ENCODE measurements around the gene LMTK2. TPM values are rescaled to one million over a fixed set of nuclear protein-coding genes. Genes with fewer than 3 reads are reported as not detected.
A peak's percentile ranks its signal among the peaks of the same experiment; 100 is the strongest.

Gene LMTK2
- total RNA-seq, 1 donor from 2014 or later, result 15.4 TPM

GRCh38 chr7:98128346-98128745 lies 21.7 kb downstream of the LMTK2 start:
- H3K27ac Mint-ChIP-seq (ENCODE audit: unreplicated experiment), result no peak overlapping the region
- no peaks in the 10 kb centered on the region for H3K27me3 Mint-ChIP-seq (ENCODE audit: unreplicated experiment)
- peak; percentile 38 for DNase-seq (ENCODE audit: extremely low spot score, unreplicated experiment)
- H3K4me3 Mint-ChIP-seq (ENCODE audit: unreplicated experiment), result no peak overlapping the region
- TF ChIP-seq CTCF (IDR thresholded peaks at IDR 0.05), result no peak
- peaks cover 2% of the 10 kb centered on the region for H3K36me3 Mint-ChIP-seq (ENCODE audit: unreplicated experiment)
- peaks cover 21% of the 10 kb centered on the region for H3K4me1 Mint-ChIP-seq (ENCODE audit: unreplicated experiment)
- H3K9me3 Mint-ChIP-seq (ENCODE audit: unreplicated experiment), result no peaks in the 10 kb centered on the region

GRCh38 chr7:98130959-98131358 lies 24.3 kb downstream of the LMTK2 start:
- Mint-ChIP-seq H3K4me3 (ENCODE audit: unreplicated experiment) (no peak overlapping the region), H3K36me3 (ENCODE audit: unreplicated experiment) (no peaks in the 10 kb centered on the region), H3K27ac (ENCODE audit: unreplicated experiment) (peak overlapping the region; percentile 71), H3K4me1 (ENCODE audit: unreplicated experiment) (peaks cover 28% of the 10 kb centered on the region), H3K9me3 (ENCODE audit: unreplicated experiment) (no peaks in the 10 kb centered on the region), H3K27me3 (ENCODE audit: unreplicated experiment) (no peaks in the 10 kb centered on the region)
- DNase-seq (ENCODE audit: extremely low spot score, unreplicated experiment), result no peak
- no peak for TF ChIP-seq CTCF (IDR thresholded peaks at IDR 0.05)

GRCh38 chr7:98133181-98133580 lies 26.5 kb downstream of the LMTK2 start:
- H3K4me1 Mint-ChIP-seq (ENCODE audit: unreplicated experiment), result peaks cover 28% of the 10 kb centered on the region
- DNase-seq (ENCODE audit: extremely low spot score, unreplicated experiment), result no peak
- H3K9me3 Mint-ChIP-seq (ENCODE audit: unreplicated experiment), result no peaks in the 10 kb centered on the region
- peaks cover 5% of the 10 kb centered on the region for H3K36me3 Mint-ChIP-seq (ENCODE audit: unreplicated experiment)
- no peak overlapping the region for H3K4me3 Mint-ChIP-seq (ENCODE audit: unreplicated experiment)
- no peak overlapping the region for H3K27ac Mint-ChIP-seq (ENCODE audit: unreplicated experiment)
- H3K27me3 Mint-ChIP-seq (ENCODE audit: unreplicated experiment), result no peaks in the 10 kb centered on the region
- no peak for TF ChIP-seq CTCF (IDR thresholded peaks at IDR 0.05)

- H3K36me3 Mint-ChIP-seq (ENCODE audit: unreplicated experiment), result peaks cover 5% of the 10 kb centered on the region
- no peaks in the 10 kb centered on the region for H3K9me3 Mint-ChIP-seq (ENCODE audit: unreplicated experiment)
- no peak overlapping the region for H3K27ac Mint-ChIP-seq (ENCODE audit: unreplicated experiment)
- no peak for TF ChIP-seq CTCF (IDR thresholded peaks at IDR 0.05)
- H3K4me3 Mint-ChIP-seq (ENCODE audit: unreplicated experiment), result no peak overlapping the region
- H3K4me1 Mint-ChIP-seq (ENCODE audit: unreplicated experiment), result peaks cover 28% of the 10 kb centered on the region
- no peaks in the 10 kb centered on the region for H3K27me3 Mint-ChIP-seq (ENCODE audit: unreplicated experiment)
- DNase-seq (ENCODE audit: extremely low spot score, unreplicated experiment), result no peak
These were observed 27.1 kb downstream of the LMTK2 start for GRCh38 chr7:98133621-98134303.

GRCh38 chr7:98134420-98135228 lies 28.0 kb downstream of the LMTK2 start:
- Mint-ChIP-seq H3K9me3 (ENCODE audit: unreplicated experiment) (no peaks in the 10 kb centered on the region), H3K36me3 (ENCODE audit: unreplicated experiment) (peaks cover 11% of the 10 kb centered on the region), H3K27me3 (ENCODE audit: unreplicated experiment) (no peaks in the 10 kb centered on the region), H3K4me1 (ENCODE audit: unreplicated experiment) (peaks cover 28% of the 10 kb centered on the region), H3K4me3 (ENCODE audit: unreplicated experiment) (no peak overlapping the region), H3K27ac (ENCODE audit: unreplicated experiment) (no peak overlapping the region)
- no peak for DNase-seq (ENCODE audit: extremely low spot score, unreplicated experiment)
- no peak for TF ChIP-seq CTCF (IDR thresholded peaks at IDR 0.05)

All from osteocyte (in vitro differentiated cells).